GM18858 (cell line): Measurements from ENCODE around the gene NSRP1.
A peak's percentile ranks its signal among the peaks of the same experiment; 100 is the strongest.
"Not testable (repeated sequence)": the region's sequence is repeated elsewhere in the genome, so short reads cannot be mapped to it uniquely, and the experiment has no call there.

Source experiments
- ATAC-seq: cut with Tn5 transposase; IDR thresholded peaks from one replicate; pipeline ENCODE4 v1.9.1; 2021; ENCODE audit not compliant: unreplicated experiment

Gene NSRP1, protein sequence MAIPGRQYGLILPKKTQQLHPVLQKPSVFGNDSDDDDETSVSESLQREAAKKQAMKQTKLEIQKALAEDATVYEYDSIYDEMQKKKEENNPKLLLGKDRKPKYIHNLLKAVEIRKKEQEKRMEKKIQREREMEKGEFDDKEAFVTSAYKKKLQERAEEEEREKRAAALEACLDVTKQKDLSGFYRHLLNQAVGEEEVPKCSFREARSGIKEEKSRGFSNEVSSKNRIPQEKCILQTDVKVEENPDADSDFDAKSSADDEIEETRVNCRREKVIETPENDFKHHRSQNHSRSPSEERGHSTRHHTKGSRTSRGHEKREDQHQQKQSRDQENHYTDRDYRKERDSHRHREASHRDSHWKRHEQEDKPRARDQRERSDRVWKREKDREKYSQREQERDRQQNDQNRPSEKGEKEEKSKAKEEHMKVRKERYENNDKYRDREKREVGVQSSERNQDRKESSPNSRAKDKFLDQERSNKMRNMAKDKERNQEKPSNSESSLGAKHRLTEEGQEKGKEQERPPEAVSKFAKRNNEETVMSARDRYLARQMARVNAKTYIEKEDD

DNA sequence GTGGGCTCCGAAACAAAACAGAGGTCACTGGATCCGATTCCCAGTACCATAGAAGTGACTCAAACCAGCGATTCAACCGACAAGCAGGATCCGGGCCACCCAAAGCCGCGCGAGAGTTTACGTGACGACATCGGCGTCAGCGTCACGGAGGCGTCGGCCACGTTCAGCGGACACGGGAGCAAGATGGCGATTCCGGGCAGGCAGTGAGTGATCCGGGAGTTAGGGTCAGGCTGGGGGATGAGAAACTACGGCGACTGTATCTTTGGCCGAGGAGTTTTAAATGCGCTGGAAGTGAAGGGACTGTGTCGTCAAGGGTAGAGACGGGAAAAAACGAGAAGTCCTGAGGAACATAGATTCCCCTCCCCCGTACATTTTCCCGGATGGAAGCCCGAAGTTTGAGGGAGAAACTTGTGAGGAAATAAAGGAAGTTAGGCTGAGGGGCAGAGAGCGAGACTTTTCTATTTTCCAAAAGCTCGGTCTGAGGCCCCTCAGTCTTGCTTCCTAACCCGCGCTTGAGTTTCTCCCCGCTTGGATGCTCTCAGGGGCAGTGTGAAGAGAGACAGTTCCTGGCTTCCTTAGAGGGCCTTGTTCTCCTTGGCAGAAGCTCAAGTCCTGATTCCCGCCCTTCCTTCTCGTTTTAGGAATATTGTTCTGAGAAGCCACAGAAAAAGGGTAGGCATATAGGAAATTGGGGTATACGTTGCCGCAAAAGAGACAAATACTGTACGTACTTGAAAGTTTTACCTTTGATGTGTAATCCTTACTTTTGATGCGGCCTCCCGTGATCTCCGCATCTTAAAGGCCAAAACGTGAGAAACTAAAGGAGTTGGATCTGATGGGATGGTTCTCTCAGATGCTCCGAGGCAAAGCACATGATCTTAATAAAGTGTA, at the start of gene NSRP1:
TSS of gene NSRP1 (plus strand) at position 156 of the 891 bp plus-strand sequence. CDS start at position 184, 28 bp downstream.
- ATAC-seq, result peak; percentile 44

DNA sequence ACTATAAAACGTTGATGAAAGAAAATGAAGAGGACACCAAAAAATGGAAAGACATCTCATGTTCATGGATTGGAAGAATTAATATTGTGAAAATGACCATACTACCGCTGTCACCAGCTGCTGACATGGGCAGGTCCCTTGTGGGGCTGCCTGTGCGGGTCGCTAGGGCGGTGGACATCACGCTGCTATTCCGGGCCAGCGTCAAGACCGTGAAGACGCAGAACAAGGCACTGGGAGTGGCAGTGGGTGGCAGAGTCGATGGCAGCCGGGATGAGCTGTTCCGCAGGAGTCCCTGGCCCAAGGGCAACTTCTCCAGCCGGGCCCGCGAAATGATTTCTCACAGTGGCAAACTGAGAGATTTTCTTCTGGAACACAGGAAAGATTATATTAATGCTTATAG, 48.2 kb upstream of the NSRP1 start:
- no peak for ATAC-seq

DNA sequence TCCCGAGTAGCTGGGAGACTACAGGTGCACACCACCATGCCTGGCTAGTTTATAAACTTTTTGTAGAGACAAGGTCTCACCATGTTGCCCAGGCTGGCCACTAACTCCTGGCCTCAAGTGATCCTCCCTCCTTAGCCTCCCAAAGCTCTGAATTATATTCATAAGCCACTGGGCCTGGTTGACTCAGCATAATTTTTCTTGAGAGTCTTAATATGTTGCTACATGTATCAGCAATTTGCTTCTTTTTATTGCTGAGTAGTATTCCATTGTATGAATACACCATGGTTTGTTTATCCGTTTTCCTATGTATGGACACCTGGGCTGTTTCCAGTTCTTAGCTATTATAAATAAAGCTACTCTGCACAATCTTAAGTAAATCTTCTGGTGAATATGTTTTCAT, 42.4 kb upstream of the NSRP1 start:
- ATAC-seq, result no peak

DNA sequence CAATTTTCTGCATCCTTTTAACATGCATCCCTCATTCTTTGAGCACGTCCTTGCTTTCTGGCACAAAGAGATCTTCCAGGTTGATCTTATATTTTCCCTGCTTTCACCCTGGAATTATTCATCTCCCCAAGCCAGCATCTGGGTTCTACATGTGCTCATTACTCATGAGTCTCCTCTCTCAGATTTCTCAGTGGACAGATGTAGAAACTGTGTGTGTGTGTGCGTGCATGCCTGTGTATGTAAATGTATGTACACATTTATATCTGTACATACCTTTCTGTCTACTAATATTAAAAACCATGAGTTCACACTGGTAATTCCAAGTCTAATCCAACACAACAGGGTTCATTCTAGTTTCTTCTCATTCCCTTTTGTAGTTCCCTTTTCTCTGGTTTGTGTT, 41.9 kb upstream of the NSRP1 start:
- ATAC-seq, result no peak

DNA sequence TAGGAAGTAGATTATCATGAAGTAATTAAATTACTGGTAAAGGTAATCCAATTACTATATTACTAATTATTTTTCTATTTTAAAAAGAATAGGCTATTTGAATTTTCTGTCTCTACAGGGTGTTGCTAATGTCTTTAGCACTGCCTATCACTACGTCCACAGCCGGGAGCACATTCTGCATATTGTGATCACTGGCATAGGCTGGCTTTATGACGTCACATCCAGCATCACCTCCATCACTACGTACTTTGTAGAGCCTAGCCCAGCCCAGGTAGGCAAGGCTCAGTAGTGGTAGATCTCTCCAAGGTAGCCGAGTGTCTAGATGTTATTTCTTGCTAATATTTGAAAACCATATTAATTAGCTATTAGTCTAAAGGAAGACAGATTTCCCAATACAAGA, 33.8 kb upstream of the NSRP1 start:
- ATAC-seq, result no peak

DNA sequence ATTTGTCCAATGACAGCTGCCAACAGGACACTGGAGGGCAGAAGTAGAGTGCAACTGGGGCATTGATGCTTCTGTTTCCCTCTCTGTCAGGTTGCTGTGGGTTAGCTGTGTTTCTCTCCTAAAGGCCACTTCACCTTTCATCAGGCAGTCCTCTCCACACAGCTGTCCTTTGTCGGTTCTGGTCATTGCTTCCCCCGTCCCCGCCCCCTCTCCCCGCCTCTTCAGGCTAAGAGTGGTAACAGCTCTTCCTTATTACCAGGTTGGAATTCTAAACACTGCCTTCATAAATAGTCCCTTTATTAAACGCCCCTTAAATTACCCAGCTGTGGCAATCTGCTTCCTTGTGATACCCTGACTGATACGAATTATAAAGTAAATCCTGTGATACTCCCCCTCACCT, 31.8 kb upstream of the NSRP1 start:
- no peak for ATAC-seq

DNA sequence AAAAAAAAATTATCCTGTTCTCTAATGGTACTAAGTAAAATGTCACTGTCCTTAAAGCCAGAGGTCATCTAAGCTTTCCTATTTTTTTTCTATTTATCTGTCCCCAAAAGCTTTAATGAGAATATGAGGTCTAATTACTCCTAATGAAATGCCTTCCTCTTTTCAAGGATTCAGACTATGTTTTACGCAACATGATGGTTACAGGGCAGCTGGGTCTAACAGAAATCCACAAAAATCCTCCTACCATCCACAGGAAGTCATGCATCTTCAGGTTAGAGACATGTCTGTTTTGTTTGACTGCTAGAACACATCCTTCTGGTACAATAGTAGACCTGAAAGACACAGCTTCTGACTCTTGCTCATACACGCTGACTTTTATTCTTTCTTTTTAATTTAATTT, 29.7 kb upstream of the NSRP1 start:
- ATAC-seq, result no peak

DNA sequence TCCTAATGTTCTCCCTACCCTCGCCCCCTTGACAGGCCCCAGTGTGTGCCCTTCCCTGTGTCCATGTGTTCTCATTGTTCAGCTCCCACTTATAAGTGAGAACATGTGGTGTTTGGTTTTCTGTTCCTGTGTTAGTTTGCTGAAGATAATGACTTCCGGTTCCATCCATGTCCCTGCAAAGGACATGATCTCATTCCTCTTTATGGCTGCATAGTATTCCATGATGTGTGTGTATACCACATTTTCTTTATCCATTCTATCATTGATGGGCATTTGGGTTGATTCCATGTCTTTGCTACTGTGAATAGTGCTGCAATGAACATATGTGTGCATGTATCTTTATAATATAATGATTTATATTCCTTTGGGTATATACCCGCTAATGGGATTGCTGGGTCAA, 29.2 kb upstream of the NSRP1 start:
- ATAC-seq, result not testable (repeated sequence)

DNA sequence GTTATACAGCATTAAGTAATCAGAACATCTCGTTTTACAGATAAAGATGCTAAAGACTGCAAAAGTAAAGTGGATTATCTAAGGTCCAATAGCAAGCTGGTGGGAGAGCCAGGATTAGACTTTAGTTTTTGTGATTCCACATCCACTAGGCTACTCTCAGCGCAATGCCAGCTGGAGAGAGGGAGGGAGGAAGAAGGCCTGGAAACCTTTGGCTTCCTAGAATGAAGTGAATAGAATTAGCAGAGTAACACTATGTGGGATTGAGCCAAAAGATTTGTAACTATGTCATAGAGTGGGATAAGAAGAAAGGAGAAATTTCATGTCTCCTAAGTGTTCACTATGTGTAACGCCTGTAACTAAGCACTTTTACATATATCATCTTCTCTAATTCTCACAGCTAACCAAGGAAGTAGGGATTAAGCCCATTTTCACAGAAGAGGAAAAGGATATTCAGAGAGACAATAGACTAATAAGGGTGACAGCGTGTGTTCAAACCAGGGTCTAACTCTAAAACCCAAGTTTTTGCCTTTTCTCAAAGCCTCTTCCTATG, 25.4 kb upstream of the NSRP1 start:
- ATAC-seq, result no peak

DNA sequence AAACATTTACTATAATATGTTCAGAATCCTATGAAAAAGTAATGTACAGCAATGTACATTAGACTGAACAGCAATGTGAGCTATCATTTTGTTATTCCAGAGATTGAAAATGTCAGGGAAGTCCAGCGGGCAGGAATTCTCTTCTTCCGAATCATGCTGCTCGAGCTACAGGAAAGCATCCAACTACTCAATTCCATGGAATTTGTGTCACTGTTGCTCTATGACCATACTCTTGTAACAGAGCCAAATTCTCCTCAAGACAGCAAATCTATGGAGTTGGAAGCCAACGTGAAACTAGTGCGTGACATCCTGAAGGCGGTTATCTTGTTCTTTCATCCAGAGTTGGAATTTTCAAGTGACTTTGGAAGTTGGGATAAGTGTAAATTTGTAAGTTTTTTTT, 24.8 kb upstream of the NSRP1 start:
- no peak for ATAC-seq

DNA sequence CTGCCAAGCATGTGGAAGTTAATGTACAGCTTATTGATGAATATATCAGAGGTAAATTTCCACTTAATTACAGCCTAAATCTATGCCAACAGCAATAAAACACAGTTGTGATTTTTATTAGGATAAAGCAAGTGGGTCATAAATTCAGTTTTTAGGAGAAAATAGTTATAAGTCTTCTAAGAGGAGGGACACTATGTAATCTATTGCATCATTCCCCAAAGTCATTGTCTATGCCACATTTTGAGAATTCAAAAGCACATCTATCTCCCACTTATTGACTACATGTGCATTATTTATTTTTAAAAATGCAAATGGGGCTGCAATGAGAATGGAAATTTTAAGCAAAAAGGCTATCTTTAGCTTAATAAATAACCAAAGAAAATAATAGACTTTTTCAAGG, 23.7 kb upstream of the NSRP1 start:
- no peak for ATAC-seq

DNA sequence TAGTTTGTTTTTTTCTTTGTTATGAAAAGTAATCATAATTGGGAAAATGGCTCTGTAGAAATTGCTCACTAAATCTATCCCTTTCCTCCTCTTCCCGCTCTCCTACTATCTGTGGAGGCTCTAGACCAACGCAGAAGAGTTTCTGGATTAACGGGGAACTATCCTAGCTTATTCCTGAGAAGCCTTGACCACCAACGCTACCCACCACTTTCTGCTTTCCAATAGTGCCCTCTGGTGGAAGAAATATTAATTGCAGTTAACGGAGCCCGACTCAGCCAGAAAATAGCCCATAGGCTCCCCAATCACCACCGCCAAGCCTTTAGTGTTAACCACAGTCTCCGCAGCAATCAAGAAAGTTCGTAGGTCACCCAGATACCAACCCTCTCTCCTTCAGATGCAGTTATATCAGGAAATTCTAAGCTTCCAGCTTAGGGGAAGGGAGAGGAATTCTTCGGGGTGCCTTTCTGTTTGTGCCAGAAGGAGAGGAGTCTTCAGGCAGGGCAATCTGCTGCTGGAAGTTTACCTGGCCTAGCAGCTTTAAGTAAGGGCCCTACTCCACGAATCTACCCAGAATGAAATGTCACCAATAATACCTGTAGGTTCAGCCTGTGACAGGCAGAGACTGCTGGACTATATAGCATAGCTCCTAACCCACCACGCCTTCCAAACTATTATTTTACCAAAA, 23.0 kb upstream of the NSRP1 start:
- no peak for ATAC-seq

DNA sequence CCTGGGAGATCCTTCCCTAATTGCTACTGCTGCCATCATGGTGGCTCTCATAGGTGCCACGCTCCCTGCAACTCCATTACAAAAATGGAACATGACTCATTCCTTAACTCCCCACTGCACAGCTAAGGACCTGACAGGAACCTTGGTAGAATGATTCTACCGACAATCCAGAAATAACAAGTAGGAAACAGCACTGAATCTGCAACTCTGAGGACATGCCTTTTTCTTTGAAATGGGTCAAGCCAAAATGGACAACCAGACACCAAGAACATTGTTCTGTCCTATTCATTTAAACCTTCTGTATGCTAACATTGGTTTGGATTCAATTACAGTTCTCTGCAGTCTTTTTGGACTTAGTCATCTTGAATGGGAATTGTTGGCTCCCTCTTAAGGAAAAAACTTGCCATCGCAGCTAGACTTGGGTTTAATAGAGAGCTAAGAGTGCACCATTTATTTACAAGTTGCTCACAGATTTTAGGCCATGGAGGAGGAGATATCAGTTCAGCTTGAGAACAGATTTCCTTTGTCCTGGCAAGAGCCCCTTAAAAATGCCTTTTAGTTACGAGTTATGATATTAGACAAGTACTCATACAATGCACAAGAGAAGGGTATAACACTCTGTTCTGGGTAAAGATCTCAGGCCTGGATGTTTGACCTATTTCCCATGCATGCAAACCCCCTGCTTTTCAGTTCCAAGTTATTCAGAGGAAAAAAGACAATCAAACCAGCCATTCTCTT, 20.9 kb upstream of the NSRP1 start:
- ATAC-seq, result no peak

DNA sequence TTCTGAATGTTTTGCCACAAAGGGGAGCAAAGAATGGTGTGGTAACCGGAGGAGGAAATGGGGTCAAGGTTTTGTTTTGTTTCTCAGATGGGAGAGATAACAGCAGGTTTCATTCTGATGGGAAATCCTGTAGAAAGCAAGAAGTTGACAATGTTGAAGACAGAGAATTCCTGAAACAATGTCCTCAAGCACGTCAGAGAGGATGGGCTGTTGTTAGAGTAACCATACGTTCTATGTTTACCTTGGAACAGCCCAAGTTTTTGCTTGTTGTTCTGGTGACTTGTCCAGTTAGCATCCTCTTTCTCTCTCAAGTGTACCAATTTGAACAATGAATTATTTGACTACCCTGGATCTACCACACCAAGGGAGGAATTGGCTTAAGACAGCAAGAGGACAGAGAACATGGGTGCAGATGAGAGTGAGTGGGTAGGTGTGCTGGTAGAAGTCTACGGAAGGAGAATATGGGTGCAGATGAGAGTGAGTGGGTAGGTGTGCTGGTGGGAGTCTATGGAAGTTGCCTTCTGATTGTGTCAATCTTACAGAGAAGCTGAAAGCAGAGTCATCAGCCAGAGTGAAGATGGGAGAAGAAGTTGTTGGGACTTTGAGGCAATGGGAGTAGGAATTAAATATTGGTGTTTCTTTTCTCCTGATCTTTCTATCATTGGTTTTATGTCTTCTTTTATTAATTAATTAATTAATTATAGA, 14.8 kb upstream of the NSRP1 start:
- no peak for ATAC-seq

DNA sequence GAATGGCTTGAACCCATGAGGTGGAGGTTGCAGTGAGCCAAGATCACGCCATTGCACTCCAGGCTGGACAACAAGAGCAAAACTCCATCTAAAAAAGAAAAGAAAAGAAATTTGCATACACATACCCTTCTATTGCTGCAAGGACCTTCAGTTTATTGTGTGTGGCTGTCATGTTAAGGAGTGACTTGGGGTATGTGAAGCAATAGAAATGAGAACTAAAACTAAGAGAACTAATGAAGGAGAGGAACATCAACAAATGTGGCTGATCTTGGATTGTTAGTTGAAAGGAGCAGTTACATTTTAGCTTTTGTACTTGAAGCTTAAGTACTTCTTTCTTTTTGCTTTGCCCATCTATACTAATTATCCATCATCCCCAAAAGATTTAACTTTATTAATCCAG, 12.7 kb upstream of the NSRP1 start:
- ATAC-seq, result no peak

DNA sequence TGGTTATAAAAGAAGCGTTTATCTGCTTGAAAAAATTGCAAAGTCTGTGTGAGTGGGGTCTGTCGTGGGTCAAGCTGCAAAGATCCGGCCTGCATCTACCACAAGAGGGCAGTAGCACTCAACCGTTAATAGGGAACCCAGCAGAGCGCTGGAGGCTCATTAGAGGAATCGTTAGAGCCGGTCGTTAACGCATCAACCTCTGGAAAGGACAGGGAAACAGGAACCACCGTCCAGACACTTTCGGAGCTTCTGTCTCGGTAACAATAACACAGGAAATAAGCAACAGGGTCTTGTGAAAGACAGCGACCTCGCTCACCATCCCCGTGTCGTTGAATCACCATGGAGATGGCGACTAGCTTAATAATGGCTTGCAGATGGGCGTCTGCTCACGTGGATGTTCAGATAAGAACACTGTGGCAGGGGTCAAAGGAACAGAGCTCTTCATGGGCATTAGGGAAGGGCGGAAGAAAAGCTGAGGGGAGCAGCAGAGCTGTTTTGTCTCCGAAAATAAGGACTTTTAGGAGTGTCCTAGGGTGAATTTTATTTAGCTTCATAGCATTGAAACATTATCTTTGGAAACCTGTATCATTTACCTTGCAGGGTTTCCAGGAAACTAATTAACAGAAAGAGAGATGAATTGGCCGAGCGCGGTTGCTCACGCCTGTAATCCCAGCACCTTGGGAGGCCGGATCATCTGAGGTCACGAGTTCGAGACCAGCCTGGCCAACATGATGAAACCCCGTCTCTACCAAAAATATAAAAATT, 11.9 kb upstream of the NSRP1 start:
- ATAC-seq, result no peak

DNA sequence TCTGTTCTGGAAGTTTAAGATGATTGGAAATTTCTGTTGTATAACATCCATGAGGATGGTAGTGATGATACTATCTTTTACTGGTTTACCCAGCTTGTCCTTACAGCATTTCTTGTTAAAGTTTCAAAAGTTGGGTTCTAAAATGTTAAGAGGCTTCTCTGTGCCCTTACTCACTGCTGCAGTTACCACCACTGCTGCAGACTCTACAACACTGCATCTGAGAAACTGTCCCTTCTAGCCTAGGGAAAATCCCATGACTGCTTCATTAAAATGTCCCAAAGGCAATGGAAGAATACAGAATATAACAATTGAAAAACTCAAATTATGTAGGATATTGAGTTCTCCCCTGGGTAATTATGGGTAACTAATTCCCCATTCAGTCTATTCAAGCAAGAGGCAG, 3.8 kb upstream of the NSRP1 start:
- no peak for ATAC-seq

DNA sequence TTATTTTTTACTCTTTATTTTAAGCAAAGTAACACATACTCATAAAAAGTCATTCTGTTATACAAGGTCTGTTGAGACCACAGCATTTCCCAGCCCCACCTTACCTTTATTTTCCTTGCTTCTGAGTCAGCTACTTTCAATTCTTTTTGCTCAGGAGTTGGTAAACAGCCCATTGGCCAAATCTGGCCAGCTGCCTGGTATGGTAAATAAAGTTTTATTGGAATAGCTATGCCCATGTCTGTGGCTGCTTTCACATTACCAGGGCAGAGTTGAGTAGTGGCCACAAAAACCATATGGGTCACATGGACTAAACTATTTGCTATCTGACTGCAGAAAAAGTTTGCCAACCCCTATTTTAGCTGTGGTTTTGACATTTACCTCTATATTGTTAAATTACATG, 3.4 kb upstream of the NSRP1 start:
- no peak for ATAC-seq

DNA sequence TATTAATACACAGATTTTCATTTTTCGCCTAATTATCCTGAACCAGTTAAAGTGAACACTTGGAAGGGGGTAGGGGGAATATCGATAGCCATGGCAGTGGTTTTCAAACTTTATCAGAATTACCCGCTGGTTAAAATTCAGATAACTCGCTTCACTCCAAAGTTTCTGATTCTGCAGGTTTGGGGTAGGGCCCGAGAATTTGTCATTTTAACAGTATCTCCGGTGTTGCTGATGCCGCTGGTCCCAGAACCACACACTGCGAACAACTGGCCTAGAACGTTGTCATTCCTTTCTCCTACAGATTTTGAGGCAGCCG, 313 bp upstream of the NSRP1 start:
- no peak for ATAC-seq
